A204.1 (cell line): Measurements from ENCODE around the gene ENO1.
"Not testable (repeated sequence)": the region's sequence is repeated elsewhere in the genome, so short reads cannot be mapped to it uniquely, and the experiment has no call there.

ENCODE experiments used
- FAIRE-seq: peaks from 2 replicates; lab custom pipeline; 2012; peaks lifted over from hg19 to GRCh38; lab: Jason Lieb, UNC

The ENO1 gene

DNA sequence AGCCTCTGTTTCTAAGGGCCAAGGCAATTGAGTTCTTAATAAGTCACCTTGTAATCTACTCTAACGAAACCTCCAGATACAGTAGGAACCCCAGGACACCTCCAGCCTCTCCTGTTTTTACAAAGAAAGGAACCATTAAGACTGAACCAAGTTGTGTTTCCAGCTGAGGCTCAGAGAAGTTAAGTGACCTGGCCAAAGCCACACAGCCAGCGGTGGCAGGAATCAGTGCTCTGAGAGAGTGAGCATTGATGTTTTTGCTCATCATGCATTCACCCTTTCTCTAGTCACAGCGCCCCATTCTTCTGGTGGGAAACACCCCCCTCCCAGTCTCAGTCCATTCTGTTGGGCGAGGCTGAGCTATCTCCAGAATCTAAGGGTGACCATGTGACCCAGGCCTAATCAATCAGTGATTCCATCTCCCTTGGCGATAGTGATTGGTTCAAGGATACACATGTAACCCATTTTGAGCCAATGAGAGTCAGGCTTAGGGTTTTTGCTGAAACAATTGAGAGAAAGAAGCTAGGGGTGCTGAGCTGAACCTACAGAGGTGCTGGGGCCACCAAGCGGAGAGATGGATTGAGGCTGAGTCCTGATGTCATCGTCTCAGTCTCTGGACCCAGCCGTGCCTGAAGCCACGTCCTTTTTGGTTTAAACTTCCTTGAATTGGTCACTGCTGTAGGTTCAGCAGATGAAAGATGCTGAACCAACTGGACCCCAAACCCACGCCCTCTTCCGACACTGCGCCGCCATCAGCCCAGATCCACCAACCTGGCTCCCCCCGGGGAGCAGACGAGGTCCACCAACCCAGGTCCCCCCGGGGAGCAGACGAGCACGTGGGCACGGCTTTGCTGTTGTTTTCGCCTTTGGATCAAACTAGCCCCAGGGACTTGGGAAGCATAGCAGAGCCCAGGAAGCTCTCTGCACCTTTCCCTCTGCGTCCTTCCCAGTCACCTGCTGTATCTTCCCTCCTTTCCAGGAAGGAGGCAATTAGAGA lies 33.1 kb downstream of the ENO1 start:
- no peak for FAIRE-seq

DNA sequence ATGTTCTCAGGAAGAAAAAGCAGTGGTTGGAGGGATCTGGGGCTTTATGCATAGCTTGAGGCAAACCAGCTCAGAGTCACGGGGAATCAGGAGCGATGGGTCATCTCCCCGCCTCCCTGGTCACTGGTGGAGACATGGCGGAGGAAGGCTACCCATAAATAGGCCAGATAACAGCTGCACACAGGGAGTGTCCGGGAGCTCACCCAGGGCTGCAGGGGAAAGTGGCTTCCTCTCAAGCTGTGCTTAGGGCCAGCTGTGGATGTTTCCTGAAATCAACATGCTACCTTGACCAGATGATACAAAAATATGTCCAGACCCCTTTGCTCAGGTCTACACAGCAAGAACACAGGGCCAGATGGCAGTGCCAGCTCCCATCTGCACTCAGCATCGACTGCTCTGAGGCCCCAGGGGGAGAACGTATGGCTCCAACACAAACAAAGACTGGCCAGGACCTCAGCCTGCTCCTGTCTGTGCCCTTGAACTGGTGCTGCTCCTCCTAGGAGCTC lies 33.9 kb downstream of the ENO1 start:
- FAIRE-seq: no peak

DNA sequence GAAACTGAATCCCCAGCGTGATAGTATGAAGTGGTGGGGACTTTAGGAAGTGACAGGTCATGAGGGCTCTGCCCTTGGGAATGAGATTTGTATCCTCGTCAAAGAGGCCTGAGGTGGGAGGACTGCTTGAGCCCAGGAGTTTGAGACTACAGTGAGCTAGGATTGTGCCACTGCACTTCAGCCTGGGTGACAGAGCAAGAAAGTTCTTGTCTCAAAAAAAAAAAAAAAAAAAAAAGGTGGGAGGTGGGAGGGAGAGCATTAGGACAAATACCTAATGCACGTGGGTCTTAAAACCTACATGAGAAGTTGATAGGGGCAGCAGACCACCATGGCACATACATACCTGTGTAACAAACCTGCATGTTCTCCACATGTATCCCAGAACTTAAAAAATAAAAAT lies 37.1 kb downstream of the ENO1 start:
- no peak for FAIRE-seq

DNA sequence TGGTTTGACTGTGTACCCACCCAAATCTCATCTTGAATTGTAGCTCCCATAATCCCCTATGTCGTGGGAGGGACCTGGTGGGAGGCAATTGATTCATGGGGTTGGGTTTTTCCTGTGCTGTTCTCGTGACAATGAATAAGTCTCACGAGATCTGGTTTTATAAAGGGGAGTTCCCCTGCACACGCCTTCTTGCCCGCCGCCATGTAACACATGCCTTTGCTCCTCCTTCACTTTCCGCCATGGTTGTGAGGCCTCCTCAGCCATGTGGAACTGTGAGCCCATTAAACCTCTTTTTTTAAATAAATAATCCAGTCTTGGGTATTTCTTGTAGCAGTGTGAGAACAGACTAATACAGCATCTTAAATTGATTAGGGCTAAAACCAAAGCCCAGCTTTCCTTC lies 38.5 kb downstream of the ENO1 start:
- no peak for FAIRE-seq

DNA sequence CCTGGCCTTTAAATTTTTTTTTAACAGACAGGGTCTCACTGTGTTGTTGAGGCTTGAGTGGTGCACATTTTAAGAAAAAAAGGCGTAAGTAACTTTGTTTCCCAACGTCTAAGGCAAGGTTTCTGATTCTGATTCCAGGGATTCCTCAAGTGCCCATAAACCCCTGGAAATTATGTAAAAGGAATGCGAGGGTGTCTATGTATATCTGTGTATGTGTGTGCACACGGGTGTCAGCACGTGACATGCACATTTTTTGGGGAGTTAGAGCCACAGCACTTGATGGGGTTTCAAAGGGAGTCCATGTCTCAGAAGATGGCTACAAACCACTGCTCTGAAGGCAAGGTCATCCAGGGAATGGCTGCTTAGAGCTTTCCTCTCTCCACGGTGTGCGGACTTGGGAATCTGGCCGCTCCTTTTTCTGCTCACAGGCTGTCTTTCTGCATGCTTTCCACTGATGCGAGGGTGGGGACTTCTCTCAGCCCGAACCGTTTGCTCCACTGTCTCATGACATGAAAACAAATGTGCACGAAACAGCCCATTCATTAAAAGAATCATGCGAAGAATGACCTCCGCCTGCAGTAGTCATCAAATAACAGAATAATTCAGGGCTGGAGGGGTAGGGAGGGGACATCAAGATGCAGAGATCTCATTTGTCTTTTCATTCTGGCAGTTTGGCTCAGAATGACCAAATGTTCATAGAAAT lies 42.4 kb downstream of the ENO1 start:
- FAIRE-seq: no peak

DNA sequence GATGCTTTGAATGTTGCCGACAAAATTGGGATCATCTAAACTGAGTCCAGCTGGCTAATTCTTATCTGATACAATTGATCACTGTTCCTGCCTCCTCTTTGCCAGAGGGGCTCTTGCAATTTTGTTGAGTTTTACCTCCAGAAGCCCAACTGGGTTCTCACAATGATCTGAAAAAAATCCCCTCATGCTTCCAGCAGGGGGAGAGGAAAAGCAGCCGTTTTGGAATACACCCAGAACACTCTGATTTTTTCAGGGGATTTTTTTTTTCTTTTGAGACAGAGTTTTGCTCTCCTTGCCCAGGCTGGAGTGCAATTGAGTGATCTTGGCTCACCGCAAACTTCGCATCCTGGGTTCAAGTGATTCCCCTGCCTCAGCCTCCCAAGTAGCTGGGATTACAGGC lies 47.1 kb downstream of the ENO1 start:
- FAIRE-seq: no peak

DNA sequence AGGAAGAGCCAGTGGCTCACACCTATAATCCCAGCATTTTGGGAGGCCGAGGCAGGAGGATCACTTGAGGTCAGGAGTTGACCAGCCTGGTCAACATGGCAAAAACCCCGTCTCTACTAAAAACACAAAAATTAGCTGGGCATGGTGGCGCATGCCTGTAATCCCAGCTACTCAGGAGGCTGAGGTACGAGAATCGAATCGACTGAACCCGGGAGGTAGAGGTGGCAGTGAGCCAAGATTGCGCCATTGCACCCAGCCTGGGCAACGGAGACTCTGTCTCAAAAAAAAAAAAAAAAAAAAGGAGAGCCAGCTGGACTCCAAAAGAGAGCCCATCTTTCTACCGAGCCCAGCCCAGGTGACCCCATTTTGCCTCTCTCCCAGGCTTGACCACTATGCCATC lies 47.8 kb downstream of the ENO1 start:
- FAIRE-seq: not testable (repeated sequence)

DNA sequence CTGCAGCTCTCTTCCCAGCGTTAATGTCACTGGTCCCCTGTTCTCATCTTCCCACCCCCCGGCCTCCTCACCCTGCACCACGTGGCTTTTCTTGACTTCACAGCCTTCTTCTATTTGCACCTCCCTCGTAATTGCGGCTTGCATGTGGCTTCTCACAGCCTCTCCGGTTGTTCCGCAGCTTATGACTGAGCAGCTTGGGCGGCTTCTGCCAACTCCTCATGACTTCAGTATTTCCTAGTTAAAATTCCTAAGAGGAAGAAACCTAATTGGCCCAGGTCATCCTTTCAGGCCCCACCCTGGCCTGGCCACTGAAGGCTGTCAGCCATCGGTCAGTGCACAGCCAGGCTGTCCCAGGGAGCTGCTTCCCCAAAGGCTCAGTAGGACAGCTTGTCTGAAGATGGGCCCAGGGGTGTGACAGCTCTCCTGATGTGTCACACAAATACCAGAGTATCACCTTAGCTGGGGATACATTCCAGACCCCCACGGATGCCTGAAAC lies 52.5 kb downstream of the ENO1 start:
- no peak for FAIRE-seq

DNA sequence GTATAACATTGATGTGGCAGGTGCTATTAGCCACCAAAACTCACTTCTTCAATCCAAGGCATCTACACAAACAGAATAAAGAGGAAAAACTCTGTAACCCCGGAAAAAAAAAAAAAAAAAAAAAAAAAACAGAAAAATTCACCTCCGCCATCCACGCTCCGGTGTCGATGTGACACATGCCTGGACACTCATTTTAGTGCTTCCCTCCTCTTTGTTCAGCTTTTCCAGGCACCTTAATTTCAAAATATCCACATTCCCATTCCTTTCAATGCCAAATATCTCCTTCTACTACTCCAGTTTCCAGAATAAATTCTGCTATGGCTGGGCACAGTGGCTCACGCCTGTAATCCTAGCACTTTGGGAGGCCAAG lies 55.2 kb downstream of the ENO1 start:
- FAIRE-seq: no peak

DNA sequence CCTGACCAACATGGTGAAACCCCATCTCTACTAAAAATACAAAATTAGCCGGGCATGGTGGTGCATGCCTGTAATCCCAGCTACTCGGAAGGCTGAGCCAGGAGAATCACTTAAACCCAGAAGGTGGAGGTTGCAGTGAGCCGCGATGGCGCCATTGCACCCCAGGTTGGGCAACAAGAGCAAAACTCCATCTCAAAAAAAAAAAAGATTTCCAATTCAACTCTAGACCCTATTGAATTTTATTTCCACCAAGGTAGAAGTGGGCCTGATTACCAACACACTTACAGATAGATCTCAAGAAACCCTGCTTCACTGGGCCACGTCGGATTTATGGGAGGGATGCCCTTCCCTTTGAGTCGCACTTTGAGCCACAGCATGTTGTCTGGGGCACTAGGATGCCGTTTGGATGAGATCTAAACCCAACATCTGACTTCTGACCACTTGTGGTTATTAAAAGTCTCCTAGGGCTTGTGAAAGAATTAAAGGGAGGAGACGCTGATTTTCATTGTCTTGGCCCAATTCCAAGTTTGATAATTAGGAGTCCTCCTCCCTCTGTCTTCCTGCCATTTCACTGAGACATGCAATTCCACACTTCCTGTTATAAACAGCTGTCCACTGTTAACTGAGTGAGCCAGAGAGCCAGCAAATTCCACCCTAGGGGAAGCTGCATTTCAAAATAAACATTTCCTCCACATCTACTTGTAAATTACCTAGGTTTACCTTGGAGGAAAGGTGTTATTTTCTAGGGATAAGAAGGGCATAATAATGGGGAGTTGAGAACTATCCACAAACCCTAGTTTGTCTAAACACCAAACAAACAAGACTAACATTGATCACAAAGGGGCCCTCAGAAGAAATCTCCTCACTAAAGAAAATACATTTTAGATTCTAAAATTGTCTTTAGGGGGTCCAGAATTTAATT lies 55.9 kb downstream of the ENO1 start:
- FAIRE-seq: no peak

DNA sequence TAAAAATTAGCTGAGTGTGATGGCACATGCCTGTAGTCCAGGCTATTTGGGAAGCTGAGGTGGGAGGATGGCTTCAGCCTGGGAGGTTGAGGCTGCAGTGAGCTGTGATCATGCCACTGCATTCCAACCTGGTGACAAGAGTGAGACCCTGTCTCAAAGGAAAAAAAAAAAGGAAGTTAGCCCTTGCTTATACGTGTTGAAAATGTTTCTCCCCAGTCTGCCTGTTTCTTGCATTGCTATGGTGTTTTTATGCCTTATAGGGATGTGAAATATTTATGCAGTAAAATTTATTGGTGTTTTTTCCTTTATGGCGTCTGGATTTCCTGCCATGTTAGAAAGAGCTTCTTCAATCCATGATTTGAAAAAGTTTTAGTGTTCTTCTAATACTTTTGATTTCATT lies 57.4 kb downstream of the ENO1 start:
- FAIRE-seq: no peak

DNA sequence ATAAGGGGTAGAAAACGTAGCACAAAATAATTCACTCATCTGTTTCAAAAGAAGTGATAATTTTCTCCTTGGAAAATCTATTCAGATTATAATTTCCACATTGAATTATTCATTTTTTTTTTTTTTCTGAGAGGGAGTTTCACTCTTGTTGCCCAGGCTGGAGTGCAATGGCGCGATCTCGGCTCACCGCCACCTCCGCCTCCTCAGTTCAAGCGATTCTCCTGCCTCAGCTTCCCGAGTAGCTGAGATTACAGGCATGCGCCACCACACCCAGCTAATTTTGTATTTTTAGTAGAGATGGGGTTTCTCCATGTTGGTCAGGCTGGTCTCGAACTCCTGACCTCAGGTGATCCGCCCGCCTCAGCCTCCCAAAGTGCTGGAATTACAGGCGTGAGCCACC lies 59.7 kb downstream of the ENO1 start:
- not testable (repeated sequence) for FAIRE-seq

DNA sequence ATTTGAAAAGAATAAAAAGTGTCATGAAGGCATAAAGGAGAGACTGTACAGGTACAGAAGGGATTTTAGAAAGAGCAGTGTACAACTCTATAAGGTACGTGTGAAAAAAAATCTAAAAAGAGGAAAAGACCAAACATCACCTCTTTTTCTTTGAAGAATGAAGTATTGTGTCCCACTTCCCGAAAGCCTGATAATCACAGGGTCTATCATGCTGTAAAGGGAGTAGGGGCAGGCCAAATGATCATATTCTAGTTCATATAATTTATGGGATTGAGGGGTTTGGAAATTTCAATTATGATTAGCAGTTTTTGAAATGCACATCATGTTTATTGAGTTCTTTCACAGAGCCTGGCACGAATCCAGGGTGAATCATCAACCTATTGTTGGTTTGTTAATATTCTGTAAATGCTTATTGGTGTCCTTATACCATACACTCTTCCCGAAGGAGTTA lies 60.1 kb downstream of the ENO1 start:
- FAIRE-seq: no peak

DNA sequence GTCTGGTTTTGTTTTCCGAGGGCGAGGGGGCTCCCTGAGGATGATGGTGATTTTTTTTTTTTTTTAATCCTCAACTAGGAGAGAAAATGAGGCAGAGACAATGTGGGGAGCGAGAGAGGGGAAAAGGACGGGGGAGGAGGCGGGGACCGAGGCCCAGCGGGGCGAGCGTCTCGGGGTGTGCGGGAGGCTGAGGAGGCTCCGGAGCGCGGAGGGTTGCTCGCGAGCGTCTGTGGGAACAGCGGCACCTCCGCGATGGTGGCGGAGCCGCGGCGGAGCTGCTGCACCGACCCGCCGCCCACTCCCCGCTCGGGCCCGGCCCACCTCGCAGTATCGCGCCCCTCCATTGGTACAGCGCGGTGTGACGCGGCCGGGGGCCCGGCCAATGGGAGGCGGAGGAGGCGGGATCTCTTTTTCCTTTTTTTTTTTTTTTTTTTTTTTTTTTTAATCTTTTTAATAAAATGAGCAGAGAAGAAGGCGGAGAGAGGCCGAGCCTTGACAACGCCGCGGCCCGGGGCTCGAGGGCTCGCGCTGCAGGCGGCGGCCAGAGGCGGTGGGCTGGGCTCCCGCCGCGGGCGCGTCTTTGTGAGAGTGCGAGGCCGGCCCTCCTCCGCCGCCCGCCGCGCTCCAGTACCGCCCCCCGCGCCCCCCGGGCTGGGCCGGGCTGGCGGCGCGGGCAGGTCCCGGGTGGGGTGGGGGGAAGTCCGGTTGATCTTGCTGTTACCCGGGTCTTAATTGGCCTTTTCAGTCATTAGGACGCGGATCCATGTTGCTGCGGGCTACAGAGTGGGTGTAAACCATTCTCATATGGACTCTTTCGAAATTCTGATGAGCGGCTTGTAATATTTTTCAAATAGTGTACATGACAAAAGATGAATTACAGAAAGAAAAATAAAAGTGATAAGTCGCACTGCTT lies 60.8 kb downstream of the ENO1 start, which contains the start of gene RERE:
TSS of gene RERE (minus strand) at position 229 of the 913 bp plus-strand sequence.
- FAIRE-seq: peak; percentile 60

DNA sequence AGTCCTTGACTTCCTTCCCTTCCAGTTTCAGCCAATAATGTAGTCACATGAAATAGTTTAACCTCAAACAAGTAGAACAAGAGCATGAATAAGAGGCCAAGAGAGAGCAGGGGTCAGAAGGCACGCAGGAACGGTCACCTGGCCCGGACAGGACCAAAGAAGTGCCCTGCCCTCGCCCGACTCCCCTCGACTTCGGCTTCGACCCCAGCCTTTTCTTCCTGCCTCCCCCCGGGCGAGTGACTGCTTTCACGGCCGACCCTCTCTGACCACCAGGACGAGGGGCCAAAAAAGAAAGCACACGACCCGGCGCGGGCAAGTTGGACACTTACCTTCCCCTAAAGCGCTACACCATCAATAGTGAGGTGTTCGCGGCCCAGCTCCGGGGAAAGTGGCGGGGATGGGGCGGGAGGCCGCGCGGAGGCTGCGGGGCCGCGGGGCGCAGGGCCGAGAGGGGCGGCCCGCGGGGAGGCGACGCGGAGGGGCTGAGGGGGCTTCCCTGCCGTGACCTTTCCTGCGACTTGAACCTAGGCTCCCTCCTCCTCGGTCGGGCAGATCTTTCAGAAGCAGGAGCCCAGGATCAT lies 61.6 kb downstream of the ENO1 start:
- no peak for FAIRE-seq

DNA sequence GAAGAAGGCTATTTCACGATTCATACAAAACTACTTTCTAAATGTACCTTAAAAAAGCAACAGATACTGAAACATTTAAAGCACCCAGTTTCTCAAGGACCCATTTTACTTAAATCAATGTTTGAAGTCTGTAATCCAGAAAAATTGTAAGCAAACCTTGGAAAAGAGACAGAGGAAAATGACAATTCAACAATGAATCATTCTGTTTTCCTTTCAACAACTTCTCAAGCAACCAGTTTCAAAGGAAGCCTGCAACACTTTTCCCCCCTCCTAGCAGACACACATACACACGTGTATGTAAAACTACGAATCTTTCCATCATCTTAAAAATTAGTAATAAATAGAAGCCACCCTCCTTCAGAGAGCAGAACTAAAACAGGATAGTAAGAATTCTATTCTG lies 62.2 kb downstream of the ENO1 start:
- no peak for FAIRE-seq

DNA sequence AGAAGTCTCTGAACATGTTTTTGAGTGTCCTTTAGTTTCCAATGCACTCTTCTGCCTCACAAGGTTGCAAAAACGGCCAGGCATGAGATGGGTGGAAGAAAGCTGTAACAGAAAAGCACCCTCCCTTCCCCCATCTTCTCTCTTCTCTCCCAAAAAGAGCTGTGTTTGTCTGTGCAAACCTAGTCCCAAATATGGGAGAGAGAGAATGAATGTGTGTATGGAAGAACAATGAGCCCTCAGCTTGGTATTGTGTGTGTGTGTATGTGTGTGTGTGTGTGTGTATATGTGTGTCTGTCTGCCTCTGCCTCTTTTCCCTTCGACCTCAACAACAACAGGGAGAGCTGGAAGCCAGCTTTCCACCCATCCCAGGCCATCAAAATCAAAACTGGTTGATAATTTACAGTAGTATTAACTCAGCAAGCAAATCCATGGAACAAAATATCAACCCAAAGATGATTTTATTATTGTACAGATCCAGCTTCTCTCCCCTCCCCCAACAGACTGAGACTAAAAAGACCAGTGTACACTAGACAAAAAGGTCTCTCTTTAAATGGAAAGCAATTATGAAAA lies 62.8 kb downstream of the ENO1 start:
- no peak for FAIRE-seq

DNA sequence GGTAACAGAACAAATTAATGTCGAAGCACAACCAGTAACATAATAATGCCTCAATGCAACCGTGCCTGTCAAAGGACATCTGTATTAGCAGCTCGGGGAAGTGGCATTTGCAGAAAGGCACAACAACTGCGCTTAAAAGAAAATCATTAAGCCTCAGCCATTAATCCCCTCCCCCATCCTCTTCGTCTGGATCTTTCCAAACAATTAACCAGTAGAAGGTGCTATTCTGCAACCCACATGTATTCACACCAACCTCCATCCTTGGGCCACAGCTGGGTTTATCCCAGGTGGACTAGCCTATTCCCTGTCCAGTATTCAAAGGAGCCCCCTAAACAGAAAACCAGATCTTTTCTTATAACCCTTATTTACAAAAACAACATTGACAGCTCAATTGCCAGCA lies 63.6 kb downstream of the ENO1 start:
- FAIRE-seq: no peak

DNA sequence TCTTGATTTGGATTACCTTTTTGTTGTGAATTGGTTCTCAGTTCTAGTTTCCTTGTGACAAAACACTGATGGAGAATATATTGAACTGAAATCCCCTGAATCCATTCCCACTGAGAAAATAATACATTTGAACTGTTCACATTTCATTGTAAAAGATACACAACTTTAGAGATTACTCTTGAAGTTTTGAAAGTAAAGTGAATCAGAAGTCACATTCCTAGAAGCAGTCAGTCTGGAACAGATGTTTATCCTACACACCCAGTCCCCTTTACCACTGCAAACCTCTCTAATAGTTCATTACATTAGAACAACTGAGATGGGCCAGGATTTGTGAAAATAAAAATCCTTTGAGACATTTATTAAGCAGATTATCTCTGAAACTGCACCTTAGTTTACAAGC lies 64.5 kb downstream of the ENO1 start:
- no peak for FAIRE-seq
